OCI-LY3 (cell line): ENCODE measurements around the gene IRAG1.

Source experiments
- CTCF ChIP-seq: fragments of 200-600, 300-600 bp; sonication (generic); IDR thresholded peaks from 2 replicates; pipeline ENCODE4 v1.5.1; 2014; ENCODE audit warnings: antibody characterized with exemption, low read length, low read depth
- EZH2phosphoT487 ChIP-seq: fragments of 200-600 bp; shearing (Covaris generic); IDR thresholded peaks from 2 replicates; pipeline ENCODE4 v1.6.1; 2018; ENCODE audit warnings: antibody characterized with exemption, mixed run types, low read depth

DNA sequence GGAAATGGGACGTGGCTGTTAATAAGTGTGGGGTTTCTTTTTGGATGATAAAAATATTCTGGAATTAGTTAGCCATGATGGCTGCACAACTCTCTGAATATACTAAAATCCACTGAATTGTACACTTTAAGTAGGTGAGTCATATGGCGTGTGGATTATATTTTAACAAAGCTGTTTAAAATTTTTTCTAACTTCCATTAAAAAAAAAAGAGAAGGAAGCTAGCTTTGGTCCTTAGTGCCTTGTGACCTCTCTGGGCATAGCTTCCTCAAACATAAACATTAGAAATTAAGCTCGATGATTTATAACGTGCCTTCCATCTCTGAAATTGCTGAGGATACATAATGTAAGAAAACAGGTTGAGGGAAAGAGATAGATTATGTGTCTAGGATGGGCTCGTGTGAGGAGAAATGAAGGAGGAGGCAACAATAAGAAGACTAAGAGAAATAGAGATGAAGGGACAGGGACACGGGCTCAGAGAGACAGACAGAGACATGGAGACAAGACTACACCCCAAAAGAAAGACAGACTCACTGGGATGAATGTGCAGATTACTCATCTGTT, 20.0 kb downstream of the IRAG1 start:
- TF ChIP-seq CTCF (no peak), EZH2phosphoT487 (no peak)
